ENCODE data around the gene GAD2.

GRCh38 chr10:26221541-26221940, 5.0 kb downstream of the GAD2 start:
- TF ChIP-seq, protein P1, sequence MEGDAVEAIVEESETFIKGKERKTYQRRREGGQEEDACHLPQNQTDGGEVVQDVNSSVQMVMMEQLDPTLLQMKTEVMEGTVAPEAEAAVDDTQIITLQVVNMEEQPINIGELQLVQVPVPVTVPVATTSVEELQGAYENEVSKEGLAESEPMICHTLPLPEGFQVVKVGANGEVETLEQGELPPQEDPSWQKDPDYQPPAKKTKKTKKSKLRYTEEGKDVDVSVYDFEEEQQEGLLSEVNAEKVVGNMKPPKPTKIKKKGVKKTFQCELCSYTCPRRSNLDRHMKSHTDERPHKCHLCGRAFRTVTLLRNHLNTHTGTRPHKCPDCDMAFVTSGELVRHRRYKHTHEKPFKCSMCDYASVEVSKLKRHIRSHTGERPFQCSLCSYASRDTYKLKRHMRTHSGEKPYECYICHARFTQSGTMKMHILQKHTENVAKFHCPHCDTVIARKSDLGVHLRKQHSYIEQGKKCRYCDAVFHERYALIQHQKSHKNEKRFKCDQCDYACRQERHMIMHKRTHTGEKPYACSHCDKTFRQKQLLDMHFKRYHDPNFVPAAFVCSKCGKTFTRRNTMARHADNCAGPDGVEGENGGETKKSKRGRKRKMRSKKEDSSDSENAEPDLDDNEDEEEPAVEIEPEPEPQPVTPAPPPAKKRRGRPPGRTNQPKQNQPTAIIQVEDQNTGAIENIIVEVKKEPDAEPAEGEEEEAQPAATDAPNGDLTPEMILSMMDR (conservative IDR thresholded peaks at IDR 0.05; ENCODE audit: low read length): no peak
- TF ChIP-seq EZH2phosphoT487 (IDR thresholded peaks at IDR 0.05; ENCODE audit: borderline replicate concordance, low read depth, low read length): no peak

Data from OCI-LY7 (cell line).